Left lung (tissue), 10 donors: ENCODE data around the gene NUAK1. TPM values are rescaled to one million over a fixed set of nuclear protein-coding genes. Genes with fewer than 3 reads are reported as not detected.
A peak's percentile ranks its signal among the peaks of the same experiment; 100 is the strongest.

Experiments
- ATAC-seq: fragments of 200-7000 bp; cut with Tn5 transposase; one replicate; pipeline ENCODE4 v1.9.1; 2020; ENCODE audit warnings: moderate library complexity
- DNase-seq, 4 donors: peaks; one replicate each; pipeline ENCODE4 v3.0.0-alpha.2; 2013 to 2020
- H3K27ac ChIP-seq, 2 donors: fragments of 200-600 bp; sonication (generic) in 1 of 2; one replicate each; pipeline versions ENCODE4 v1.5.0 to v1.8.0; 2020 to 2021
- H3K27me3 ChIP-seq, 2 donors: fragments of 200-600 bp; sonication (generic) in 1 of 2; one replicate each; pipeline versions ENCODE4 v1.5.0 to v1.8.0; 2020 to 2021
- H3K36me3 ChIP-seq, 2 donors: fragments of 200-600 bp; sonication (generic) in 1 of 2; one replicate each; pipeline versions ENCODE4 v1.5.0 to v1.8.0; 2020 to 2021
- H3K4me1 ChIP-seq, 2 donors: fragments of 200-600 bp; one replicate each; pipeline ENCODE4 v1.8.0; 2021
- H3K4me3 ChIP-seq, 2 donors: fragments of 200-600 bp; sonication (generic) in 1 of 2; one replicate each; pipeline versions ENCODE4 v1.5.0 to v1.8.0; 2020 to 2021; ENCODE audit warnings: mild to moderate bottlenecking in 1 of 2
- H3K9me3 ChIP-seq, 2 donors: fragments of 200-600 bp; sonication (generic) in 1 of 2; one replicate each; pipeline versions ENCODE4 v1.5.0 to v1.8.0; 2020 to 2021
- CTCF ChIP-seq, 2 donors: fragments of 200-600 bp; sonication (generic) in 1 of 2; IDR thresholded peaks; one replicate each; pipeline versions ENCODE4 v1.5.0 to v1.8.0; 2021; ENCODE audit warnings: antibody characterized with exemption in 2 of 2
- intact Hi-C, 2 donors: fragments of 100-400 bp; cut with DNase I; formaldehyde crosslinking; loops; one replicate each; pipeline versions ENCODE4 v1.11.2 to v1.14.2; 2022
- polyA plus RNA-seq, 6 donors: library from polyadenylated mRNA; unstranded; fragments of 120-200 nt; gene quantifications; one replicate each; pipeline ENCODE4 v1.2.1, GENCODE V29; 2013; ENCODE audit not compliant: insufficient read length in 6 of 6
- total RNA-seq, 2 donors: library from RNA; stranded (reverse); fragmentation: NEBNext Ultra II Directional; extraction: Animal tissue kit (Norgen Biotek cat#: 25700); gene quantifications; one replicate each; pipeline ENCODE4 v1.2.1, GENCODE V29; 2021
- donor health status: DM: no; HTN: yes; CAD: no.
- donor health status: DM: no; HTN: no; CAD: no.

Gene NUAK1
- total and polyA plus RNA-seq, 8 donors, result 6.5 to 11.7 (median 8.1) TPM

- H3K36me3 ChIP-seq, result no peaks in the 10 kb centered on the region
- no peak for DNase-seq
- ATAC-seq, result no peak
- no peaks in the 10 kb centered on the region for H3K4me1 ChIP-seq
- H3K9me3 ChIP-seq, result no peaks in the 10 kb centered on the region
- intact Hi-C loops, result no loop called here
- H3K27ac ChIP-seq, result no peak overlapping the region
- H3K4me3 ChIP-seq, result no peak overlapping the region
- H3K27me3 ChIP-seq, result no peaks in the 10 kb centered on the region
- no peak for TF ChIP-seq CTCF (IDR thresholded peaks at IDR 0.05)
Observed at GRCh38 chr12:106088246-106088808, 50.4 kb downstream of the NUAK1 start.

- no peaks in the 10 kb centered on the region for H3K27me3 ChIP-seq
- H3K4me1 ChIP-seq, result no peaks in the 10 kb centered on the region
- no peak for TF ChIP-seq CTCF (IDR thresholded peaks at IDR 0.05)
- H3K4me3 ChIP-seq, result no peak overlapping the region
- no peaks in the 10 kb centered on the region for H3K9me3 ChIP-seq
- no peak overlapping the region for H3K27ac ChIP-seq
- H3K36me3 ChIP-seq, result no peaks in the 10 kb centered on the region
- DNase-seq (no peak), ATAC-seq (no peak)
- intact Hi-C loops, result no loop called here
Observed at GRCh38 chr12:106086696-106087095, 52.1 kb downstream of the NUAK1 start.

- TF ChIP-seq CTCF (IDR thresholded peaks at IDR 0.05), result no peak
- Histone ChIP-seq H3K36me3 (no peaks in the 10 kb centered on the region), H3K9me3 (no peaks in the 10 kb centered on the region), H3K27ac (no peak overlapping the region), H3K27me3 (no peaks in the 10 kb centered on the region), H3K4me1 (no peaks in the 10 kb centered on the region), H3K4me3 (no peak overlapping the region)
- ATAC-seq (no peak), DNase-seq (no peak)
- intact Hi-C loops, result no loop called here
Observed at GRCh38 chr12:106085213-106085612, 53.5 kb downstream of the NUAK1 start.

DNA sequence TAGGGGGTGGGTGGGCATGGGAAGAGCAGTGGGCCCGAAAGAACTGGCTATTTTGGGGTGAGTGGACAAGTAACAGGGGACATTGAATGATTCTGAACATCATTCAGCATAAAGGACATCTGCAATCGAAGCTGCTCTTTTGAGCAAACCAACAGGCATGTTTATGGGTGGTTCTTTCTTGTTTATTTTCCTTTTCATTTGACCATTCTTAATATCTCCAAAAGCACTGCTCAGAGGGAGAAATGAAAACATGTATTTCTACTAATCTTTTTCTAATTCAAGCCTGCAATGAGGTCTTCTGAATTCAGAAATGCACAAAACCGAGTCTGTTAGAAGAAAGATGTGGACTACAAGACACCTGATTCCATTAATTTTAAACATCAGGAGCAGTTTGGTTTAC, 54.0 kb downstream of the NUAK1 start:
- Histone ChIP-seq H3K27me3 (no peaks in the 10 kb centered on the region), H3K4me1 (no peaks in the 10 kb centered on the region), H3K9me3 (no peaks in the 10 kb centered on the region), H3K4me3 (no peak overlapping the region), H3K36me3 (no peaks in the 10 kb centered on the region), H3K27ac (peak overlapping the region in 1 of 2 donors; percentile 30)
- intact Hi-C loops, result no loop called here
- no peak for ATAC-seq
- no peak for DNase-seq
- no peak for TF ChIP-seq CTCF (IDR thresholded peaks at IDR 0.05)

GRCh38 chr12:106084014-106084671, 54.6 kb downstream of the NUAK1 start:
- intact Hi-C loops, result no loop called here
- H3K27me3 ChIP-seq, result no peaks in the 10 kb centered on the region
- H3K9me3 ChIP-seq, result no peaks in the 10 kb centered on the region
- H3K4me3 ChIP-seq, result no peak overlapping the region
- no peak for DNase-seq
- no peak for TF ChIP-seq CTCF (IDR thresholded peaks at IDR 0.05)
- ATAC-seq, result no peak
- no peaks in the 10 kb centered on the region for H3K36me3 ChIP-seq
- peak overlapping the region in 1 of 2 donors; percentile 30 for H3K27ac ChIP-seq
- H3K4me1 ChIP-seq, result no peaks in the 10 kb centered on the region
